Measurements from ENCODE around the gene MTHFD1. TPM values are rescaled to one million over a fixed set of nuclear protein-coding genes. Genes with fewer than 3 reads are reported as not detected.
A peak's percentile ranks its signal among the peaks of the same experiment; 100 is the strongest.

MTHFD1 gene
- total and polyA plus RNA-seq, 2 experiments from 2014 or later: 37.8 to 63.6 TPM

DNA sequence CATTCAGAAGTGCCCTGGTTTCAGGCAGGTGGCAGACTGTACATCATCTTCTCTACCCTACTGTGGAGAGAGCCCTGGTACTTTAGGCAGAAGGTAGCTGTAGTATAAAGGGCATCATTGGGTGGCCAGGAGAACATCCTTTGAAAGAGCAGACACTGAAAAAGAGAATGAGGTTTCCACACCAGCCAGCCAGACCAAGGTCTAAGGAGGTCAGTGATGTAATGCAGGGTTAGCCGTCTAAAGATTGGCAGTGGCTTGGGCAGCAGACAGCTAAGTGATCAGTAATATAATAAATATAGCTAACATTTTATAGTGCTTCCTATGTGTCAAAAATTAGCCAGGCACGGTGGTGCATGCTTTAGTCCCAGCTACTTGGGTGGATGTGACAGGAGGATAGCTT lies 103.5 kb downstream of the MTHFD1 start:
- H3K36me3 ChIP-seq: peaks cover 20% of the 10 kb centered on the region
- DNase-seq (ENCODE audit: low read depth in 1 of 2, low spot score in 1 of 2): no peak
- no peaks in the 10 kb centered on the region for H3K4me1 ChIP-seq (ENCODE audit: low read depth)
- H3K9me3 ChIP-seq (ENCODE audit: low read depth): no peaks in the 10 kb centered on the region
- no peak overlapping the region for H3K4me3 ChIP-seq
- no peaks in the 10 kb centered on the region for H3K27me3 ChIP-seq
- TF ChIP-seq, protein P1, sequence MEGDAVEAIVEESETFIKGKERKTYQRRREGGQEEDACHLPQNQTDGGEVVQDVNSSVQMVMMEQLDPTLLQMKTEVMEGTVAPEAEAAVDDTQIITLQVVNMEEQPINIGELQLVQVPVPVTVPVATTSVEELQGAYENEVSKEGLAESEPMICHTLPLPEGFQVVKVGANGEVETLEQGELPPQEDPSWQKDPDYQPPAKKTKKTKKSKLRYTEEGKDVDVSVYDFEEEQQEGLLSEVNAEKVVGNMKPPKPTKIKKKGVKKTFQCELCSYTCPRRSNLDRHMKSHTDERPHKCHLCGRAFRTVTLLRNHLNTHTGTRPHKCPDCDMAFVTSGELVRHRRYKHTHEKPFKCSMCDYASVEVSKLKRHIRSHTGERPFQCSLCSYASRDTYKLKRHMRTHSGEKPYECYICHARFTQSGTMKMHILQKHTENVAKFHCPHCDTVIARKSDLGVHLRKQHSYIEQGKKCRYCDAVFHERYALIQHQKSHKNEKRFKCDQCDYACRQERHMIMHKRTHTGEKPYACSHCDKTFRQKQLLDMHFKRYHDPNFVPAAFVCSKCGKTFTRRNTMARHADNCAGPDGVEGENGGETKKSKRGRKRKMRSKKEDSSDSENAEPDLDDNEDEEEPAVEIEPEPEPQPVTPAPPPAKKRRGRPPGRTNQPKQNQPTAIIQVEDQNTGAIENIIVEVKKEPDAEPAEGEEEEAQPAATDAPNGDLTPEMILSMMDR (IDR thresholded peaks at IDR 0.05; ENCODE audit: low read depth, low read length): no peak
- no peak overlapping the region for H3K27ac ChIP-seq

DNA sequence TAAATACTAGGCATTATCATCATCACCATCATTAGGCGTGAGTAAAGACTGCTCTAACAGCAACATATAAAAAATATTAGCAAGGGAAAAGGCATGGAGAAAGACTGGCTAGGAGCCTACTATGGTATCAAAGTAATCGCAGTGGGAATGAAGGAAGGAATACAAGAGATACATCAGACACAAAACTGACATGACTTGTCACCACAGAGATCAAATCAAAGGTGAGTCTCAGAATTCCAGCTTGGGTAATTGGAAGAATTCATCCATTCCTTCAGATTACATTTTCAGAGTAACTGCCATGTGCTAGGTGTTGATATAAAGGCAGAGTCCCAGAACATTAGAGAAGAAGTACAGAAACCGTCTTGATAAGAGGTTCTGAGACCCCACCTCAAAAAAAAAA lies 105.3 kb downstream of the MTHFD1 start:
- no peak for DNase-seq (ENCODE audit: low read depth in 1 of 2, low spot score in 1 of 2)
- Histone ChIP-seq H3K9me3 (ENCODE audit: low read depth) (no peaks in the 10 kb centered on the region), H3K27ac (peak overlapping the region; percentile 23), H3K36me3 (peaks cover 15% of the 10 kb centered on the region), H3K27me3 (no peaks in the 10 kb centered on the region), H3K4me3 (no peak overlapping the region), H3K4me1 (ENCODE audit: low read depth) (no peaks in the 10 kb centered on the region)
- TF ChIP-seq, protein P1 (IDR thresholded peaks at IDR 0.05; ENCODE audit: low read depth, low read length): no peak

DNA sequence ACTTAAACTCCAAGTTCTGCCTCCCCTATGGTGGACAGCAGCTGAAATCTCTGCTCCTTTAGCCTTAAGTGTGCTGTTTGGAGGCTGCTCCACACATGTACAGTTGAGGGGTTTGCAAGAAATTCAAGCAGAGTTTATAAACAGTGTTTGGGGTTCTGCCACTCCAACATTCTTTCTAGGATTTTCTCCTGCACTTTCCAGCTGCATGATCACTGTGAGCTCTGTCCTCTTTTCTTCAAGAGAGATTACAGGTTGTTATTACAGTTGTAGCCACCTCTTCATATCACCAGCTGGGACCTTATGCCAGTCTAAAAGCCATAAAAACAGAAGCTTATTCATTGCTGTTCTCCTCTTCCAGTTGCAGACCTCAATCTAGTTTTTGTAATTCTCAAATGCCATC lies 107.1 kb downstream of the MTHFD1 start:
- H3K36me3 ChIP-seq: peaks cover 10% of the 10 kb centered on the region

DNA sequence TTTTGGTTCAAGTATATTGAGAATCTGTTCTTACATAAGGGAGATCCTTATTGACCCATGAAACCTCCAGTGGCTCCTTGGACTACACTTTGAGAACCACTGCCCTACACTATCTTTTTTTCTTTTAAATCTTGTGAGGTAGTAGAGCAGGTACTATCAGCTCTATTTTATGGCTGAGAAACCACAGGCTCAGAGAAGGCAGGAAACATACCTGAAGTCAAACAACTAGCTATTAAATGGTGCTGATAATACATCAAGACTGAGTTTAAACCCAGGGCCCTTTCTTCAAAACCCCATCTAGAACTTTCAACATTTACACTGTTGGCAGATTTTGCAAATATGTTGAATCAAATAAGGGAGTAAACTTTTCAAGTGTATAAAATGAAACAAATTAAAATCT lies 108.6 kb downstream of the MTHFD1 start:
- Histone ChIP-seq H3K27ac (no peak overlapping the region), H3K4me3 (no peak overlapping the region), H3K9me3 (ENCODE audit: low read depth) (no peaks in the 10 kb centered on the region), H3K27me3 (no peaks in the 10 kb centered on the region), H3K36me3 (peaks cover 10% of the 10 kb centered on the region), H3K4me1 (ENCODE audit: low read depth) (peaks cover 7% of the 10 kb centered on the region)
- no peak for DNase-seq (ENCODE audit: low read depth in 1 of 2, low spot score in 1 of 2)
- TF ChIP-seq, protein P1 (IDR thresholded peaks at IDR 0.05; ENCODE audit: low read depth, low read length): no peak

More for the DNA sequence above, 107.1 kb downstream of the MTHFD1 start:
- no peak for DNase-seq (ENCODE audit: low read depth in 1 of 2, low spot score in 1 of 2)
- H3K4me3 ChIP-seq: no peak overlapping the region
- H3K27ac ChIP-seq: peak overlapping the region; percentile 53
- no peaks in the 10 kb centered on the region for H3K27me3 ChIP-seq
- no peaks in the 10 kb centered on the region for H3K9me3 ChIP-seq (ENCODE audit: low read depth)
- TF ChIP-seq, protein P1 (IDR thresholded peaks at IDR 0.05; ENCODE audit: low read depth, low read length): no peak
- H3K4me1 ChIP-seq (ENCODE audit: low read depth): no peaks in the 10 kb centered on the region

DNA sequence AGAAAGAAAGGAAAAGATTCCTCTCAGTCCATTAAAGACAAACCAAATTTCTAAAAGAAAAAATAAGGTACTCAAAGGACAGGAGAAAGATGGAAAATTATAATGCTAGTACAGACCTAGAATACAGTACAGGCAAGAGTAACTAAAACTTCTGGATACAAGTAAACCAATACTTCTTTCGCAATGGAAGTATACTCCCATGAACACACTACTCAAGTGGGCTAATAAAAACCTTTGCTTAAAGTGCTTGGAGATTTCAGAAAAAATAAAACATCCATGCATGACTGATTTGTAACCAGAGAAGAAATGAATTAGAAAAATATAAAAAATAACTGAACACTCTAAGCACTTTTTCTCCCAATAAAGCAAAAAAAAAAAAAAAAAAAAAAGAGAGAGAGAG lies 111.9 kb downstream of the MTHFD1 start:
- Histone ChIP-seq H3K9me3 (ENCODE audit: low read depth) (no peaks in the 10 kb centered on the region), H3K27ac (no peak overlapping the region), H3K27me3 (no peaks in the 10 kb centered on the region), H3K4me3 (no peak overlapping the region), H3K4me1 (ENCODE audit: low read depth) (peaks cover 17% of the 10 kb centered on the region), H3K36me3 (peaks cover 10% of the 10 kb centered on the region)
- no peak for DNase-seq (ENCODE audit: low read depth in 1 of 2, low spot score in 1 of 2)
- TF ChIP-seq, protein P1 (IDR thresholded peaks at IDR 0.05; ENCODE audit: low read depth, low read length): no peak
